Upper lobe of left lung (tissue), 6 donors: ENCODE data around the gene PHKB. TPM values are rescaled to one million over a fixed set of nuclear protein-coding genes. Genes with fewer than 3 reads are reported as not detected.

Experiments
- ATAC-seq, 2 donors: fragments of 200-7000 bp; cut with Tn5 transposase; one replicate each; pipeline ENCODE4 v1.9.1; 2022; ENCODE audit warnings: mild to moderate bottlenecking in 2 of 2, moderate library complexity in 2 of 2; ENCODE audit not compliant: low FRiP score in 2 of 2
- DNase-seq, 2 donors: peaks; one replicate each; pipeline ENCODE4 v3.0.0-alpha.2; 2019 to 2020
- H3K27ac ChIP-seq, 4 donors: fragments of 200-600 bp; sonication (generic); one replicate each; pipeline ENCODE4 v1.5.1; 2016 to 2019
- H3K27me3 ChIP-seq, 4 donors: fragments of 200-600 bp; sonication (generic); one replicate each; pipeline ENCODE4 v1.5.1; 2017 to 2019
- H3K36me3 ChIP-seq, 4 donors: fragments of 200-600 bp; sonication (generic); one replicate each; pipeline ENCODE4 v1.5.1; 2016 to 2019
- H3K4me1 ChIP-seq, 4 donors: fragments of 200-600 bp; sonication (generic); one replicate each; pipeline ENCODE4 v1.5.1; 2018 to 2019
- H3K4me3 ChIP-seq, 4 donors: fragments of 200-600 bp; sonication (generic); one replicate each; pipeline ENCODE4 v1.5.1; 2017 to 2019; ENCODE audit warnings: mild to moderate bottlenecking in 2 of 4, moderate library complexity in 1 of 4
- H3K9me3 ChIP-seq, 4 donors: fragments of 200-600 bp; sonication (generic); one replicate each; pipeline ENCODE4 v1.5.1; 2018 to 2019
- CTCF ChIP-seq, 6 experiments: fragments of 450-650 bp in 4 of 6; fragments of 200-600 bp in 2 of 6; sonication (generic) in 2 of 6; IDR thresholded peaks; one replicate each; pipeline ENCODE4 v1.5.1; 2016 to 2019; ENCODE audit warnings: antibody characterized with exemption in 6 of 6
- EP300 ChIP-seq, 4 donors: sonication (generic); formaldehyde crosslinking; IDR thresholded peaks; one replicate each; pipeline ENCODE4 v1.5.1; 2017; ENCODE audit warnings: antibody characterized with exemption in 4 of 4, control low read depth in 2 of 4
- POLR2A ChIP-seq, 4 donors: fragments of 450-650 bp; IDR thresholded peaks; one replicate each; pipeline ENCODE4 v1.5.1; 2016 to 2017; ENCODE audit warnings: antibody characterized with exemption in 4 of 4, mild to moderate bottlenecking in 2 of 4
- POLR2AphosphoS5 ChIP-seq, 2 donors: sonication (generic); formaldehyde crosslinking; IDR thresholded peaks; one replicate each; pipeline ENCODE4 v1.5.1; 2017; ENCODE audit warnings: antibody characterized with exemption in 2 of 2
- WGBS, 2 donors: methylation state at CpG; one replicate each; pipeline ENCODE4 v1.1.5; 2017 to 2018; 5-methylcytosine and 5-hydroxymethylcytosine counted together
- total RNA-seq, 6 donors: library from RNA; depleted of rRNA in 4 of 6; stranded (reverse); fragments of >200 nt in 4 of 6; gene quantifications; one replicate each; pipeline versions ENCODE4 v1.1.0 to v1.2.1, GENCODE V29; 2016 to 2021
- donor health status: DM: no; HTN: no; CAD: no; lungs with moderate emphysema.
- donor health status: DM: no; HTN: yes; CAD: no; lungs with severe emphysema.

Gene PHKB
- total RNA-seq, 6 donors from 2014 or later: 63.0 to 135 (median 78.5) TPM

GRCh38 chr16:47622451-47623176 is 161.5 kb downstream of the PHKB start:
- TF ChIP-seq EP300 (IDR thresholded peaks at IDR 0.05): no peak
- no peak for TF ChIP-seq POLR2AphosphoS5 (IDR thresholded peaks at IDR 0.05)
- no peak for TF ChIP-seq CTCF (IDR thresholded peaks at IDR 0.05)
- no peak for TF ChIP-seq POLR2A (IDR thresholded peaks at IDR 0.05)
- peaks cover 0 to 3% (median 1%) of the 10 kb centered on the region in 4 donors for H3K36me3 ChIP-seq
- 92 to 100% methylated on average over 1 of the region's 1 CpG for WGBS, 2 donors
- DNase-seq: no peak
- H3K27ac ChIP-seq: no peak overlapping the region
- no peaks in the 10 kb centered on the region for H3K4me1 ChIP-seq
- no peaks in the 10 kb centered on the region for H3K27me3 ChIP-seq
- ATAC-seq: no peak
- H3K9me3 ChIP-seq: no peaks in the 10 kb centered on the region
- H3K4me3 ChIP-seq: no peak overlapping the region

GRCh38 chr16:47624563-47624962 is 163.4 kb downstream of the PHKB start:
- H3K4me1 ChIP-seq: no peaks in the 10 kb centered on the region
- 89 to 94% methylated on average over 1 of the region's 1 CpG for WGBS, 2 donors
- H3K4me3 ChIP-seq: no peak overlapping the region
- no peak for ATAC-seq
- H3K27ac ChIP-seq: no peak overlapping the region
- no peaks in the 10 kb centered on the region for H3K9me3 ChIP-seq
- H3K27me3 ChIP-seq: no peaks in the 10 kb centered on the region
- no peak for DNase-seq
- peaks cover 0 to 3% (median 0%) of the 10 kb centered on the region in 4 donors for H3K36me3 ChIP-seq
- TF ChIP-seq POLR2A (IDR thresholded peaks at IDR 0.05): no peak
- no peak for TF ChIP-seq EP300 (IDR thresholded peaks at IDR 0.05)
- no peak for TF ChIP-seq CTCF (IDR thresholded peaks at IDR 0.05)
- no peak for TF ChIP-seq POLR2AphosphoS5 (IDR thresholded peaks at IDR 0.05)

- Histone ChIP-seq H3K36me3 (peaks cover 0 to 3% (median 0%) of the 10 kb centered on the region in 4 donors), H3K27me3 (no peaks in the 10 kb centered on the region), H3K27ac (no peak overlapping the region), H3K9me3 (no peaks in the 10 kb centered on the region), H3K4me1 (no peaks in the 10 kb centered on the region), H3K4me3 (no peak overlapping the region)
- WGBS, 2 donors: 100% methylated on average over 1 of the region's 1 CpG
- no peak for TF ChIP-seq EP300 (IDR thresholded peaks at IDR 0.05)
- DNase-seq (no peak), ATAC-seq (no peak)
Observed at GRCh38 chr16:47625115-47625567, 164.0 kb downstream of the PHKB start.

- Histone ChIP-seq H3K36me3 (peaks cover 0 to 3% (median 0%) of the 10 kb centered on the region in 4 donors), H3K9me3 (no peaks in the 10 kb centered on the region), H3K27me3 (no peaks in the 10 kb centered on the region), H3K4me1 (no peaks in the 10 kb centered on the region), H3K27ac (no peak overlapping the region), H3K4me3 (no peak overlapping the region)
- 100% methylated on average over 1 of the region's 1 CpG for WGBS, 2 donors
- ATAC-seq (no peak), DNase-seq (no peak)
- no peak for TF ChIP-seq EP300 (IDR thresholded peaks at IDR 0.05)
- no peak for TF ChIP-seq POLR2A (IDR thresholded peaks at IDR 0.05)
- TF ChIP-seq POLR2AphosphoS5 (IDR thresholded peaks at IDR 0.05): no peak
- TF ChIP-seq CTCF (IDR thresholded peaks at IDR 0.05): no peak
Observed at GRCh38 chr16:47626246-47626645, 165.1 kb downstream of the PHKB start.

- ATAC-seq (no peak), DNase-seq (no peak)
- Histone ChIP-seq H3K4me3 (no peak overlapping the region), H3K9me3 (no peaks in the 10 kb centered on the region), H3K36me3 (peaks cover 0 to 3% (median 0%) of the 10 kb centered on the region in 4 donors), H3K27ac (no peak overlapping the region), H3K4me1 (no peaks in the 10 kb centered on the region), H3K27me3 (no peaks in the 10 kb centered on the region)
- TF ChIP-seq CTCF (IDR thresholded peaks at IDR 0.05) (no peak), POLR2AphosphoS5 (IDR thresholded peaks at IDR 0.05) (no peak), EP300 (IDR thresholded peaks at IDR 0.05) (no peak), POLR2A (IDR thresholded peaks at IDR 0.05) (no peak)
- WGBS, 2 donors: 63 to 76% methylated on average over 6 of the region's 6 CpGs
Observed at GRCh38 chr16:47627085-47627639, 166.0 kb downstream of the PHKB start.
